ENCODE data around the gene PDLIM5. TPM values are rescaled to one million over a fixed set of nuclear protein-coding genes. Genes with fewer than 3 reads are reported as not detected.

PDLIM5 gene
- polyA plus RNA-seq, 4 donors, result 47.9 to 61.4 (median 55.6) TPM

DNA sequence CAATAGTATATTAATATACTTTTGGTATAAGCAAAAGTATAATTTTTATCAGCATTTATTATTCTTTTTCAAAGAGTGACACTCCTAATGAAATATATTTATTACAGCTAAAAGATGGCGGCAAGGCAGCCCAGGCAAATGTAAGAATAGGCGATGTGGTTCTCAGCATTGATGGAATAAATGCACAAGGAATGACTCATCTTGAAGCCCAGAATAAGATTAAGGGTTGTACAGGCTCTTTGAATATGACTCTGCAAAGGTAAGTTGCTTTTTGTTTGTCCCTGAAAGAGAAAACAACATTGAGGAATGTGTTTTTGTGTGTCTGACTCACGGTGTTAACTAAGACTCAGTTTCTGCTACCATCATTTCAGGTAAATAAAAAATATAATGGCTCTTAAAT is 71.9 kb downstream of the PDLIM5 start:
- DNase-seq (ENCODE audit: low read depth in 4 of 4, low spot score in 3 of 4), result no peak

DNA sequence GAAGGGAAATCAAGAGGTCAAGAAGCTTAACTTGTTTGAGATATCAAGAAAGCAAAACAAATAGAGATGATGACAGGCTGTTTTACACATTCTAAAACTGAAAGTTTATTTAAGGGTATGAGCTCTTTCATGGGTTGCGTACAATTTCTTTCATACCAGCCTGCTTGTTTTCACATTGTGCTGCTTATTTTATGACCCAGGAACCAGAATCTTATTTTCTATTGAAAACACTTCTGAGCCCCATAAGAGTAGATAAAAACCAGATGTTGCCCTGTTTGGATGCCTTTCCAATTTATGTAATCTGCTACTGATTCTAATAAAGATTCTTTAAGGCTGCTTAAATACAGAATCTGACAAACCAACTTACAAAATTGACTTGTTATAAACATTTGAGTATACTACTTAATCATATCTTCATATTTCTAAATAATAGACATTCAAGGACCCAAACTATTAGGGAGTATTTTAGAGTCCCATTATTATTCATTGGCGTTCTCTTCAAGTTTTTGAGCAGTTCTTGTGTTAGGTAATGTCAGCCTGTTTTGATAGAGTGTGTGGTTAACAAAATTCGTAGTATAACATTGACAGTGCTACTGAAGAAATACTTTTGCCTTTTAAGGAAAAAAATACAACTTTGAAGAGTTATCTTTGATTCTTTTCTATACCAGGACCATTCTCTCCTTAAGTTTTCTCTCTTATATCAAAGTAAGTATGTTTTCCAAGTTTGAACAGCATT is 74.4 kb downstream of the PDLIM5 start:
- no peak for DNase-seq (ENCODE audit: low read depth in 4 of 4, low spot score in 3 of 4)

DNA sequence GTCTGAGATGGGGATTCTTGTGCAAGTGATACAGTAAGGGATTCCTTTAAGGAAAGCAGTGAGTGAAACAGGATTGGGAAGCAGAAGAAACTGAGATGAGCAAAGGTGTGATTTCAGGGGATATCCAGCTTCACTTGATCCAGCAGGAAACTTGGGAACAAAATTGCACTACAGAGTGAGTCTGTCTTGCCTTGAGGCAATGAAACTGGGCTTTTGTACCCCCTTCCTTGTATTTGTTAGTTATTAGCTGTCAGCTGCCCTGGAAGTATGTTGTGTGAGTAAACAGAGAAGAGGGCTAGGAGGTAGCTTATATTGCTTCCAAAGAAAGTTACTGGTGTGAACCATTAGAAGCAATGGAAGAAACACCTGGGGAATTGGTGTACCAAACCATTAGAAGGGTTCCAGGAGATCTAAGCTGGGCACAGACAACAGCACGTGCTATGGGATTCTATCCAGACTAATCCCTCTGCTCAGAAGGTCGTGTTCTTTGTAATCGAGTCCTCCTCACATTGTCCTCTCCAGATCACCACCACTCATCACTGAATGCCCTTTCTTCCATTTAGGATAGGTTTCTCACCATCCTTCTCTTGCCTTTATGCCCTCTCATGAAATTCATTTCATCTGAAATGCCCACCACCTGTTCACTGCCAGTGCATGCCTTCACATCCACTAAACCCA is 76.0 kb downstream of the PDLIM5 start:
- DNase-seq (ENCODE audit: low read depth in 4 of 4, low spot score in 3 of 4), result no peak

DNA sequence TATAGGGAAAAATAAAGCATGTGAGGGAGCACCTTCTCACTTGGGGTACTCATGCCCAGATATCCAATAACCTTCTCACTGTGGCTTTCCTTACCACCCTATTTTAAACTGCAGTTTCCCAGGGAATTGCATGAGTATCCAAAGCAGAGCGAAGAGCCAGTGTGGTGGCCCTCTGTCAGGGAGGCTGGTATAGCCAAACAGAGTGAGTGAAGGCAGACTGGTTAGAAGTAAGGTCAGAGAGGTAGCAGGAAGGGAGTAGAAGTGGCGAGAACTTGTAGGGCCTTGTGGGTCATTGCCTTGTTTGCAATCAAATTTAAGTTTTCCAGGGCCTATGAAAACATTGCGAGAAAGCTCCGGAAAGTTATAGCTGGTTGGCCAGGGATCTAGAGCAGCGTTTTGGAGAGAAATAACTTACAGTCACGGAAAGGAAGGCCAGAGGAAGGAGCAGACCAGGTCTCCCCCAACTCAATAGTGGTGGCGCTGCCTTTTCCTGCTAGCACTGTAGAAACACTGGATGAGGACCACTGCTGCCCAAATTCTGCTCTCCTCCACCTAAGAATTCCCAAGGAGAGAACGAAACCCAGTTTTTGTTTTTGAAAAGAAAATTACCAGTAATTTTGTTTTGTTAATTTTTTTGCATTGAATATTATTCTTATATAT is 77.2 kb downstream of the PDLIM5 start:
- DNase-seq (ENCODE audit: low read depth in 4 of 4, low spot score in 3 of 4), result no peak

DNA sequence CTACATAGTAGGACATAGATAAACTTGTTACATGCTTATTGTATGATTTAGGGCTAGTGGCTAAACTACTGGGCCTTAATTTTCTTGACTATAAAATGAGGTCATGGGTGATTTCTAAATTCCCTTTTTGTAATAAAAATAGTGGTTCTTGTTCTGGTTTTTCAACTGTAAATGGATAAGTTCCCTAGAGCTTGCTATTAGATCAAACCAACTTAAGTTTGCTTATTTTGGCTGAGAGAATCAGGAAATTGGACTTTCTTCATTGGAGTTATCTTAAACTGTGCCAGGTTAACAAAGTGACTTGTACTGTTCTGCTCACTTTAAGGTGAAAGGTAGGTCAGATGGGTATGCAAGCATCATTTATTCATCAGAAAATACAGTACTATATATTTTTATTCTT is 78.3 kb downstream of the PDLIM5 start:
- no peak for DNase-seq (ENCODE audit: low read depth in 4 of 4, low spot score in 3 of 4)

DNA sequence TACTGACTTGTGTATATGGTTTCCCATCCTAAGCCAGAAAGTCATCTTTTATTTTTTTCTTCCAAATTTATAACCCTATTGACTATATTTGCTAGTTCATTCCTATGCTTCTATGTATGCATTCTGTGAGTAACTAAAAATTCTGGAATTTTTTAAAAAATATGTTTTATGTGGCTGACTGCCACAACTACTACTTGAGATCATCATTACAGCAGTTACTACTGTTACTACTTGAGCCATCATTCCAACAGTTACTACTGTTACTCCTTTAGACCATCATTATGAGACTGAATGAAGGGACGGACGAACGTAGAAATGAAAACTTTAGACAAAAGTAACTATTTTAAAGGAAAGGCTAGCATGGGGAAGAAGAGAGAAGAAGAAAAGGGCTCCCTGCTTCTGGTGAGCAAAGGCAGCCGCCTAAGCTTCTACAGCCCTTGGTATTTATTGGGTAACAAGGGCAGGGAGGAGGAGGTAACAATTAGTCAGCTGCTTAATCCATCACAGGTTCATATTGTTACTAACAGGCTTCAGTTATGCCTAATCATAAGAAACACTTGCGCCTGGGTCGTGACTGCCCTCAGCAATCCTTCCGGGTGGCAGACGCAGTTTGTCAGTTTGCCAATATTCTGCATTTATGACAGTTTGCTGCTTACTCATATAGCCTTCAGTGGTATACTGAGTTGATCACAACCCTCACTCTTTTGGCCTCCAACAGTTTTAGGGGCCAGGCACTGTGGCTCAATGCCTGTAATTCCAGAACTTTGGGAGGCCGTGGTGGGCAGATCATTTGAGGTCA is 80.4 kb downstream of the PDLIM5 start:
- no peak for DNase-seq (ENCODE audit: low read depth in 4 of 4, low spot score in 3 of 4)

DNA sequence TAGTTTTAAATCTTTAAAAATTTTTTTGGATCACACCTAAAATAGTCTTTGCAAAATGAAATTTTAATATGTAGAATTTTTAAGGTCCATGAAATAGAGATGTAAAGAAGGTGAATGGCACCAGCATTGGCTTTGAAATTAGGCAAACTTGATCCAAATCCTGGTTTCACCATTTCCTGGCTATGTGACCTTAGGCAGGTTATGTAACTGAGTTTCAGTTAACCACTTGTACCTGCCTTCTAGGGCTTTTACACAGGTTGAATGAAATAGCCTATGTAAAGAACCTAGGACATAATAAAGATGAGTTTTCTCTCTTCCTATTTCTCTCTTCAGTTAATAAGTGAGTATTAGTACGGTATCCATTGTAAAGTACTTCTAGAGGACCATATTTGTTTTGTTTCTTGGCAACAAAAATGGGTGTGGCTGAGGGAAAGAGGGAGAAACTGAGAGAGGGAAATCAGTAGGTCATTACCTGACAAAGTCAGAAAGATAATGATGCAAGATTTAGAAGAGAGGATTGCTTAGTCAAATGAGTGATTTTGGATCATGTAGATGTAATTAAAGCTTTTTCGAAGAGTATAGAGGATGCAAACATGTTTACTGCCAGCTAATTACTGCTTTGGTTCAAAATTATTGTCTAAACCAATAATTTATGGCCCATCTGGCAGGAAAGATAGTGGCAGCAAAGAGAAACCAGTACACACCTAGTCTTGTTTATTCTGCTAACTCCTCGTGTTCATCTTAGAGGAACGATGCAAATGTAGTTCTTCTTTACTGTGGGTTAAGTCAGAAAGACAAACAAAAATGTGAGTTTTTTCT is 81.9 kb downstream of the PDLIM5 start:
- DNase-seq (ENCODE audit: low read depth in 4 of 4, low spot score in 3 of 4), result no peak

DNA sequence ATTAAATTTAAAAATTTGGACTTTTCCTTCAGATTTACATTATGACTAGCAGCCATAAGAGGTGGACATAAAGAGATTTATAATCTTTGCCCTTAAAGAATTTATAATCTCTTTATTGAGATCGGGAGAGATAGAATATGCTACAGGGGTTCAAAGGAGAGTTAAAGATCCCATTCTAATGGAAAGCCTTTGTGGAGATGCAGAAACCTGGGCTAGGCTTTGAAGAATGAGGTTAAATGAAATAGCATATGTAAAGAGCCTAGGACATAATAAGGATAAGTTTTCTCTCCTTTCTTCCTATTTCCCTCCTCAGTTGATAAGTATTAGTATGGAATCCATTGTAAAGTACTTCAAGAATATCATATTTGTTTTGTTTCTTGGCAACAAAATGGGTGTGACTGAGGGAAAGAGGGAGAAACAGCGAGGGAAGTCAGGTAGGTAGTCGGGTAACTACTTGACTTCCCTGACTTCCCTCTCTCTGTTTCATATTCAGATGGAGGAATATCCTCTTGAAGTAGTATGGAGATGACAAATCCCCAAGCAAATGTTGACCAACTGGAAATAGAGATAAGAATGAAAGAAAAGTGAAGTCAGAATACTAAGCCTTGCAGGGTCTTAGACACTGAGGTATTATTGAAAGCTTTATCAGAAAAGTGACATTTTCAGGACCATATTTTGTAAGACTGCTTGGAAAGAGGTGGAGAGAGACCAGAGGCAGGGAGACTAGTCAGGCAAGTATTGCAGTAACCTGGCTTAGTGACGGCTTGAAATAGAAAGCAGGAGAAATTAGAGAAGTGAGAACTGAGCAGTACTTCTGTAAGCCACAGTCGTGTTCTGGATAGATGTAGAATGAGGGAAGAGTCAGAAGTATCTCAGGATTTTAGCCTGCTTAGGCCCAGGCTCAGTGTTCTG is 82.9 kb downstream of the PDLIM5 start:
- DNase-seq (ENCODE audit: low read depth in 4 of 4, low spot score in 3 of 4), result no peak

DNA sequence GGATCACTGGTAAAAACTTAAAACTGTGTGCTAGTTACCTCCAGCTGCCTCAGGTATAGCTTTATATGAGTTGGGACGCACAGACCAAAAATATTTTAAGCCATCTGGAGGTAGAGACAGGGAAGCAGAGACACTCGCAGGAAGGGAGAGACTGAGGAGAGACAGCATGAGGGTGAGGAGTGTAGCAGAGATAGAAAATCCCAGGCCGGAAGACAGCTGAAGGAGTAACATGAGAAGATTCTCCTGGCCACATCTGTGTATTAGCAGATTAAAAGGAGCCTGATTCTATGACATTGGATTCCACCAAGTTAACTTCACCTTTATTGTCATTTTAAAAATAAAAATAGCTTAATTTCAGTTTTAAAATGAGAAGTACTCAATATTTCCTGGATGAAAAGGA is 84.3 kb downstream of the PDLIM5 start:
- DNase-seq (ENCODE audit: low read depth in 4 of 4, low spot score in 3 of 4), result no peak

DNA sequence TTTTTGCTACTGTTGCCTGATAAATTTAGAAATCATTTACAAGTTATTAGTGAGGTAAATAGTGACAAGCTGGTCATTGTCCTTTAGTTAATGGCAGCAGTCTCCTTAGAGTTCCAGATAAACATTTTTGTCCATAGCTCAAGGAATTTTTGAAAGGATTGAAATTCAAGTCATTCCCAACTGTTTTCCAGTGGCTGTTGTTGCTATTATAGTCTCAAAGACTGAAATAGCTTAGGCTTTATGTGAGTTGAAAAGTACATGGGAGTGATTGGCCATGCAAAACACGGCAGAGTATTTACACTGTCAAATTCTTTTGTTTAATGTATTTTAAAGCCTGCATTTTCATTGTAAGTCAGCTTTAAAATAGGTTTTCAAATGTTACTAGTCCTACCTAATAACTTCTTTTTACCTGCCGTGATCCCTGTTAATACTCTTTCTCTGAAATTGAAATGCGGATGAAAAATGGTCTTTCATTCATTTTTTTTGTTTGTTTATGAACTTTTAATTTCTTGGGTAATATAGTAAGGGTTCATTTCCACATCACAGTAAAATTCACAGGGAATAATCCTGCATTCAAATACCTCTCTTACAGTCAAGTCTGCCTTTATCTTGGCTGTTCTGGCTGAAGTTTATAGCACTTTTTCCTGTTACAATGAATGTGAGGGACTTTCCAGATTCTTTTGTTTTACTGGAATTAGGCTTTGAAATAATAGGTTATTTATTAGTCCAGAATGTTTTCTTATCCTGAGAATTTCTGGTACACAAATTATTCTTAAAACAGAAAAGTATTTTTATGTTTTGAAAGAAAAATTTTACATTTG is 85.1 kb downstream of the PDLIM5 start:
- no peak for DNase-seq (ENCODE audit: low read depth in 4 of 4, low spot score in 3 of 4)

DNA sequence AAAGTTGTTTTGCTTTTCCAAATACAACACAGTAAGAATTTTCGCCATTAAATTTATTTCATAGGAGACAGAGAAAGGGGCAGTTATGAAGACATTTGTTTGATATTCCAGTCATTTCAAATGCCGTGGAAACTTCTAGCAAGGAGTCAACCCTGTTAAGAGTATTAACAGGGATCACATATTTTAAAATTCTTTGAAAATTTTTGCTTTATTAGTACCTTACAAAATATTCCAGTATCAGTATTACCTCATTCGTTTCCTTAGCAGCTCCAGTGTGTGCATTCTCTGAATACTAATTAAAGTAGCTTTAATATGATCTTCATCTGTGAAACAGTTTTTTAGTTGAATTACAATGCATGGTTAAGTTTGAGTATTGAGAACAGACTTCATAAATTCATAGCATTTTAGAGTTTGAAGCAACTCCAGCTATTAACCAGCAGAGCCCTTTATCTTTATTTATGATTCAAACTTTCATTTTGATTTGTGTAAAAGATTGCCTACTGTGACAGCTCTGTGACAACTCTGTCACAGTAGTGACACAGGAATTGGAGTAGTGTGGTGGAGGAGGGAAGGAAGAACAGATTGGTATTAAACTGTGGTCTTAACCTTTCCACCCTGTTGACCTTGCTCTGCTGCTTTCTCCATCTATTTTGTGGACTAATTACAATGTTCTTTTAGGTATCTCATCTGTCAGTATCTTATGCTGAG is 86.3 kb downstream of the PDLIM5 start:
- no peak for DNase-seq (ENCODE audit: low read depth in 4 of 4, low spot score in 3 of 4)

DNA sequence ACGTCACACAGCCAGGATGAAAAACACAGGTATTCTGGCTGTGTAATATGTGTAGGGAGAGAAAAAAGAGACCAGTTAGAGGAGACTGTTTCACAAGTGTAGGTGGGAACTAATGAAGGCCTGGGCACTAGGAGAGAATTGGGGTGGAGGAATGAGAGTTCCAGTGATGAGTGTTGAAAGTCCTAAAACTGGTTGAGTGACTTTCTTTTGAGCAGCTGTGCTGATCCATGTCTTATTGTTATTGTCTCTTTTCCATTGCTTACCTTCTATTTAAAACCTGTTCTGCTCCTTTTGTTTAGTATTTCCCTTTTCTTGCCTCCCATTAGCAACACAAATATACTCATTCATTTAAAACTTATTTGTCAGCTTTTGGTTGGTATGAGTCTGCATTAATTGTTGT is 88.7 kb downstream of the PDLIM5 start:
- no peak for DNase-seq (ENCODE audit: low read depth in 4 of 4, low spot score in 3 of 4)

DNA sequence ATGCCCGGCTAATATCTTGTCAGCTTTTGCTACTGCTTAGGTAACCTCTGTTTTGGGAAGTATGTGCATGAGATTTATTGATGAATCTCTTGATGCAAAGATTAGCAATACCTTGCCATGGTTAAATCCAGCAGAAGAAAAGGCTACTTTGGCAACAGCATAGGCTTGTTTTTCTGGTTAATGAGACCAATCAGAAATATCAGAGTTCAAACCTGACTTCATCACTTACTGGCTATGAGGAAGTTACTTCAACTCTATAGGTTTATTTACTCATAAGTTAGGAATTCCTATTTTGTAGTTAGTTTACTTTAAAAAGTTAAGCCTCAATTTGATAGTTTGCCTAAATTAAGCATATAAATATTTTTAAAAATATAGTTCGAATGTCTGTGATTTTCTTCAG is 93.1 kb downstream of the PDLIM5 start:
- no peak for DNase-seq (ENCODE audit: low read depth in 4 of 4, low spot score in 3 of 4)

DNA sequence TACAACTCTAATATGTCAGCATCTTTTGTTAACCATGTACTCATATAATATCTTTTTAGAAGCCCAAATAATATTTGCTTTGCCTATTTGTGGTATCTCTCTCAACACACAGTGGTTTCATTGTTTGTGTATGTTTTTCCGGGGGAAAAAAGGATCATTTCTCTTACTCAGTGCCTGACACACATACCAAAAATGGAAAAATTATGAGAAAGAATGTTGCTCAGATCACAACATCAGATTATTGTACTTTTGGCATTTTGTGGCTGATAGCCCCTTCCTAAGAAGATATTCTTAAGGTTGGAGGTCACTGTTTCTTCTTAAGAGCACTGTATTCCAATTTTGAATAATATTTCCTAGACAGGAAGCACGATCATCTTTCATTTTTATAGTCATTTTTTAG is 93.6 kb downstream of the PDLIM5 start:
- DNase-seq (ENCODE audit: low read depth in 4 of 4, low spot score in 3 of 4), result no peak

DNA sequence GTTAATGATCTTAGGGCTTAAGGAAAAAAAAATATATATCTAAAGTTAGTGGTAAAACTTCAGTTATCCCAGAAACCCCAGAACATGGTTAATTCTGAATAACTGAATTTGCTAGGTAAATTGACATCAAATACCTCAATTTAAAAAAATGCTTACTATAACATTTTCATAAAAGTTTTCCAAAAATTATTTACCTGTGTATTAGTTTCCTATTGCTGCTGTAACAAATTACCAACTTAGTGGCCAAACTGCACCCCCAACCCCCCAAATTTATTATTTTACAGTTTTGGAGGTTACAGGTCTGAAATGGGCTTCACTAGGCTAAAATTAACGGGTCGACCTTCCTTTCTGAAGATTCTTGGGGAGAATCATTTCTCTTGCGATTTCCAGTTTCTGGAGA is 95.2 kb downstream of the PDLIM5 start:
- DNase-seq (ENCODE audit: low read depth in 4 of 4, low spot score in 3 of 4), result no peak

DNA sequence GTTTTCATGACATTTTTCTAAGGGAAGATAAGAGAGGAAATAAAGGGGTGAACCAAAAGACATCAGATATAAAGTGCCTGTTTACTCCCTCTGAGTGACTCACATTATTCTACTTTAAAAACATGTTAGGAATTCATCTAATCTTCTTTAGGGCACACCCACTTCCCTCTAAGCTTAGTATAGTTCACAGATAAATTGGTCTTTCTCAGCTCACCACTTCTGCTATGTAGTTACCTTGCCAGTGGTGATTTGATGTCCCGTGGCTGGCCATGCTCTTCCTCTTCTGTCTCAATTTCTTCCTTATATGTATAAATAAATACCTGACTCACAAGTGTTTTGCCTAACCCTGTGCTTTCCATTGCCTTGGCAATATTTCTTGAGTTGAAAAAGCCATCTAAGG is 96.8 kb downstream of the PDLIM5 start:
- no peak for DNase-seq (ENCODE audit: low read depth in 4 of 4, low spot score in 3 of 4)

DNA sequence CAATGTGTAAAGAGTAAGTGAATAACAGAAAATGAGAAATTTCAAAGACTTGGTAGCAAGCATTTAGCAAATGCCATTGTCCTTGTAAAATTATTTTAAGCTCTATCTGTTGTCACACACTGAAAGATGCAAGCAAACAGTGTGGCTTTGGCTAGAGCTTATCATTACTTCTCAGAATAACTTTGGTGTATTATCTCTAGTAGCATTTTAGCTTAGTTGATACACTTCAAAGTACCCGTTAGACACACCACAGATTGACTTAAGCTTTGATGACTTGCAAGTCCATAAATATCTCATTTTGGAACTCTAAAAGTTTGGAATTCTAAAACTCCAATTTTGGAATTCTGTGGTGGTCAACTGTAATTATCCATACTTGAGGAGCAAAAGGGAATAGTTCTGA is 98.6 kb downstream of the PDLIM5 start:
- no peak for DNase-seq (ENCODE audit: low read depth in 4 of 4, low spot score in 3 of 4)

DNA sequence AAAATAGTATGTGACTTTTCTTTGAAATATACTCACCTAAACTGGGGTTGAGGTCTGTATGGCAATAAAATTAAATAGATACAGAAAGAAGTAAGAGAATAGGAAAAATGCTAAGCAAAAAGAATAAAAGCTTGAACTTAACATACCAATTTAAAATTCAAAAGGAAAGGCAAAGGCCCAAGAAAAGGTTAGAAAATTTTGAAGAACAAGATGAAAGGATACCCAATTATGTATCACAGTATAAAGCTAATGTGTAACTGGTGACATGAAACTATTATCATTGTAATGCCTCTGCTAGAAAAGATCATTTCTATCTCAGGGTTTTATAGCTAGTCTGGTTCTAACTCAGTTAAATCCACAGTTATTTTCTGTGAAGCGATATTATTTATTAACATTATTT is 99.1 kb downstream of the PDLIM5 start:
- no peak for DNase-seq (ENCODE audit: low read depth in 4 of 4, low spot score in 3 of 4)

Data from right renal pelvis (tissue), 4 donors.